ENCODE measurements around the gene SAMSN1.

SAMSN1 gene

GRCh38 chr21:14545906-14546480 lies at the start of gene SAMSN1:
SAMSN1 (minus strand) TSS chr21:14546315; CDS start chr21:14546261, 54 bp downstream.
- no peak within 1 kb of the TSS for H3K4me3 ChIP-seq (ENCODE audit: low read depth, low read length)
- TF ChIP-seq, protein P1, sequence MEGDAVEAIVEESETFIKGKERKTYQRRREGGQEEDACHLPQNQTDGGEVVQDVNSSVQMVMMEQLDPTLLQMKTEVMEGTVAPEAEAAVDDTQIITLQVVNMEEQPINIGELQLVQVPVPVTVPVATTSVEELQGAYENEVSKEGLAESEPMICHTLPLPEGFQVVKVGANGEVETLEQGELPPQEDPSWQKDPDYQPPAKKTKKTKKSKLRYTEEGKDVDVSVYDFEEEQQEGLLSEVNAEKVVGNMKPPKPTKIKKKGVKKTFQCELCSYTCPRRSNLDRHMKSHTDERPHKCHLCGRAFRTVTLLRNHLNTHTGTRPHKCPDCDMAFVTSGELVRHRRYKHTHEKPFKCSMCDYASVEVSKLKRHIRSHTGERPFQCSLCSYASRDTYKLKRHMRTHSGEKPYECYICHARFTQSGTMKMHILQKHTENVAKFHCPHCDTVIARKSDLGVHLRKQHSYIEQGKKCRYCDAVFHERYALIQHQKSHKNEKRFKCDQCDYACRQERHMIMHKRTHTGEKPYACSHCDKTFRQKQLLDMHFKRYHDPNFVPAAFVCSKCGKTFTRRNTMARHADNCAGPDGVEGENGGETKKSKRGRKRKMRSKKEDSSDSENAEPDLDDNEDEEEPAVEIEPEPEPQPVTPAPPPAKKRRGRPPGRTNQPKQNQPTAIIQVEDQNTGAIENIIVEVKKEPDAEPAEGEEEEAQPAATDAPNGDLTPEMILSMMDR (IDR thresholded peaks at IDR 0.05; ENCODE audit: low read depth, low read length), result no peak

- no peak overlapping the region for H3K4me3 ChIP-seq (ENCODE audit: low read depth, low read length)
- TF ChIP-seq, protein P1 (IDR thresholded peaks at IDR 0.05; ENCODE audit: low read depth, low read length), result no peak
Measured at GRCh38 chr21:14595449-14595848, 49.3 kb upstream of the SAMSN1 start.

- TF ChIP-seq, protein P1 (IDR thresholded peaks at IDR 0.05; ENCODE audit: low read depth, low read length), result no peak
- H3K4me3 ChIP-seq (ENCODE audit: low read depth, low read length), result no peak overlapping the region
Measured at GRCh38 chr21:14594967-14595366, 48.9 kb upstream of the SAMSN1 start.

DNA sequence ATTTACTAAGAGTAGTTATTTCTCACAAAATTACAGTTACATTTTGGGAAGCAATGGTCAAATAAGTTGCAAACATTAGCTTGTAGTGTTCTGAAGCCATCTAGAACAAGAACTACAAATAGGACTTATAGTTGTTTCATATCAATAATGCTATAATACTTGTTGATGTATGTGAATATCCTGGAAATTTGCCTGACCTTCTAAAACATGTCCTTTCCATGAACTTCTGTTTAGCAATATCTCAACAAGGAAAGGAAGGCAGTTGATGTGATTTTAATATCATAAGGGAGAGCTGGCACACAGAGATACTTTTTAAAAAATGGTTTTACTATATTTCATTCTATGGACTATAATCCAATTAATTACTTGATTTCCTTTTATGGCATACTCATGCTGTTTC lies 47.1 kb upstream of the SAMSN1 start:
- TF ChIP-seq, protein P1 (IDR thresholded peaks at IDR 0.05; ENCODE audit: low read depth, low read length), result no peak

GRCh38 chr21:14592296-14593000 lies 46.3 kb upstream of the SAMSN1 start:
- TF ChIP-seq, protein P1 (IDR thresholded peaks at IDR 0.05; ENCODE audit: low read depth, low read length), result no peak
- H3K4me3 ChIP-seq (ENCODE audit: low read depth, low read length), result no peak overlapping the region

More for the DNA sequence above, 47.1 kb upstream of the SAMSN1 start:
- no peak overlapping the region for H3K4me3 ChIP-seq (ENCODE audit: low read depth, low read length)

DNA sequence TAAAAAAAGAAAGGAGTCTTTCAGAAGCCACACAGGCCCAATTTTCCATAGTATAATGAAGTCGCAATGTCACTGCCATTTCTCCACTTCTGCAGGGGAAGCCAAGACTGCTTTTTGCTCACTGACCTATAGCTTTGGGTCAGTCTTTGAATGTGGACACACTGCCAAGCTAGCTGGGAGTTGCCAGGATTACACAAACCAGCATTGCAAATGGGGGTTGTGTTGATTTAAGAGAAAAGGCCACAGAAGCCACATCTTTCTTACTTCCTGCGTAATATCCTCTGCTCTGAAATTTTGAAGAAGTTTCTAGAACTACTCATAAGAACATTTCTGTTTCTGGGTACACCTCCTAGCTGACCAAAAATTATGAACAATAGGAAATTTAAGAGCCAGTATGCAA lies 45.8 kb upstream of the SAMSN1 start:
- TF ChIP-seq, protein P1 (IDR thresholded peaks at IDR 0.05; ENCODE audit: low read depth, low read length), result no peak
- no peak overlapping the region for H3K4me3 ChIP-seq (ENCODE audit: low read depth, low read length)

DNA sequence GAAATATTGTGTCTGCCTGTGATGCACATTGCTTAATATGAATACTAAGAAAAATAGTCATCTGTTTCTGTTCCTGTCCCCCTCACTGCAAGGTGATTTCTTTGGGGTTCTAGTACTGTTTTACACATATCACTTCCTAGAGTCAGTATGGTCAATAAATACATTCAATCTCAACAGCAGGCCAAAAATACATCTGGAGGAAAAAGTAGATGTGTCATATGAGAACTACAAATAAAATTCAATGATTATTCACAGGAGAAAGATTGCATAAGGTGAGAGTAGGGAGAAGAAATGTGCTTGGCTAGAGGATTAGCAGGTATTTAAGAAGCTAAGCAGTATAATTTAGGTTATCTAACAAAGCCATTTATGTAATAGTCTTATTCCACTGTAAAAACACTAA lies 45.3 kb upstream of the SAMSN1 start:
- H3K4me3 ChIP-seq (ENCODE audit: low read depth, low read length), result no peak overlapping the region
- TF ChIP-seq, protein P1 (IDR thresholded peaks at IDR 0.05; ENCODE audit: low read depth, low read length), result no peak
